A549 (cell line): Measurements from ENCODE around the gene BCDIN3D. TPM values are rescaled to one million over a fixed set of nuclear protein-coding genes. Genes with fewer than 3 reads are reported as not detected.
A peak's percentile ranks its signal among the peaks of the same experiment; 100 is the strongest.

Experiments used
- ATAC-seq, 2 experiments: fragments of 200-7000 bp in 1 of 2; fragments of >200 bp in 1 of 2; cut with Nextera tagmentation in 1 of 2; cut with Tn5 transposase in 1 of 2; 3 replicates each; pipeline versions ENCODE4 v1.8.0 to v1.9.1; 2018 to 2020; ENCODE audit warnings: mild to moderate bottlenecking in 1 of 2, moderate library complexity in 1 of 2
- CTCF ChIA-PET: fragments of 300-600 bp; sonication (Branson Sonifier 250); formaldehyde crosslinking; extraction: SDS; loops from one replicate; lab custom pipeline; 2021; ENCODE audit warnings: antibody characterized with exemption, inconsistent platforms; lab: Yijun Ruan, JAX
- POLR2A ChIA-PET: fragments of 350-600 bp; formaldehyde crosslinking; extraction: SDS; loops from one replicate; lab custom pipeline; 2021; ENCODE audit warnings: antibody characterized with exemption, inconsistent platforms; lab: Yijun Ruan, JAX
- DNase-seq, 2 experiments: peaks; one replicate each; pipeline versions ENCODE4 v3.0.0 to v3.0.0-alpha.2; 2011 to 2016; ENCODE audit warnings: low read depth in 1 of 2, low spot score in 1 of 2
- FAIRE-seq: peaks from 2 replicates; lab custom pipeline; 2011; peaks lifted over from hg19 to GRCh38; lab: Jason Lieb, UNC
- H3K27ac ChIP-seq, 2 experiments: fragments of >200 bp; sonication (Bioruptor Twin); formaldehyde crosslinking; 3 replicates each; pipeline ENCODE4 v1.5.1; 2016 to 2017
- H3K4me1 ChIP-seq: fragments of >200 bp; sonication (Bioruptor Twin); formaldehyde crosslinking; 3 replicates; pipeline ENCODE4 v1.6.1; 2016
- H3K4me2 ChIP-seq: fragments of >200 bp; sonication (Bioruptor Twin); formaldehyde crosslinking; 3 replicates; pipeline ENCODE4 v1.6.1; 2016
- H3K4me3 ChIP-seq: fragments of >200 bp; sonication (Bioruptor Twin); formaldehyde crosslinking; 3 replicates; pipeline ENCODE4 v1.5.1; 2016
- H3K9me3 ChIP-seq: fragments of >200 bp; sonication (Bioruptor Twin); formaldehyde crosslinking; 3 replicates; pipeline ENCODE4 v1.6.1; 2016
- BCL3 ChIP-seq: fragments of >200 bp; sonication (Bioruptor Twin); formaldehyde crosslinking; IDR thresholded peaks from 3 replicates; pipeline ENCODE4 v1.6.1; 2016
- BHLHE40 ChIP-seq: IDR thresholded peaks from 2 replicates; pipeline ENCODE4 v1.6.1; 2012; ENCODE audit warnings: low read depth, low read length, inconsistent platforms
- CBX8 ChIP-seq: fragments of 200-600 bp; sonication (generic); IDR thresholded peaks from 2 replicates; pipeline ENCODE4 v1.6.1; 2016
- CTCF ChIP-seq: fragments of >200 bp; sonication (Bioruptor Twin); formaldehyde crosslinking; IDR thresholded peaks from 3 replicates; pipeline ENCODE4 v1.5.1; 2016
- EHMT2 ChIP-seq: fragments of 200-600 bp; sonication (generic); IDR thresholded peaks from 2 replicates; pipeline ENCODE4 v1.6.1; 2016; ENCODE audit warnings: antibody characterized with exemption, low read depth, mild to moderate bottlenecking, moderate library complexity
- EP300 ChIP-seq, 2 experiments: fragments of >200 bp; sonication (Bioruptor Twin); formaldehyde crosslinking; IDR thresholded peaks; 2 replicates in 1 of 2; 3 replicates in 1 of 2; pipeline ENCODE4 v1.6.1; 2016 to 2017
- FOSB ChIP-seq: fragments of 250-450 bp; sonication (Bioruptor Pico); IDR thresholded peaks from 2 replicates; pipeline ENCODE4 v1.5.0; 2020; ENCODE audit warnings: mild to moderate bottlenecking, moderate library complexity
- FOSL2 ChIP-seq, 2 experiments: fragments of 450-650 bp in 1 of 2; fragments of >200 bp in 1 of 2; sonication (Bioruptor Twin) in 1 of 2; formaldehyde crosslinking; IDR thresholded peaks; 2 replicates each; pipeline versions ENCODE4 v1.5.0 to v1.6.1; 2016 to 2020; ENCODE audit warnings: mild to moderate bottlenecking in 1 of 2, moderate library complexity in 1 of 2
- GATA3 ChIP-seq: IDR thresholded peaks from 2 replicates; pipeline ENCODE4 v1.6.1; 2012; ENCODE audit warnings: borderline replicate concordance
- HDAC2 ChIP-seq: fragments of 200-600 bp; sonication (generic); IDR thresholded peaks from 2 replicates; pipeline ENCODE4 v1.6.1; 2016
- HOXB5 ChIP-seq: fragments of 250-450 bp; sonication (Bioruptor Pico); IDR thresholded peaks from 2 replicates; pipeline ENCODE4 v1.5.0; 2020; ENCODE audit warnings: mild to moderate bottlenecking, moderate library complexity
- JUN ChIP-seq, 2 experiments: fragments of >200 bp; sonication (Bioruptor Twin); formaldehyde crosslinking; IDR thresholded peaks; 2 replicates in 1 of 2; 3 replicates in 1 of 2; pipeline ENCODE4 v1.6.1; 2016 to 2017
- MAFK ChIP-seq: fragments of 450-650 bp; IDR thresholded peaks from 2 replicates; pipeline ENCODE4 v1.6.1; 2014; ENCODE audit not compliant: partially characterized antibody
- MAZ ChIP-seq: fragments of 150-350 bp; IDR thresholded peaks from 2 replicates; pipeline ENCODE4 v1.6.1; 2014; ENCODE audit warnings: antibody characterized with exemption, low read depth, low read length, borderline replicate concordance
- MYC ChIP-seq: IDR thresholded peaks from 2 replicates; pipeline ENCODE4 v1.6.1; 2012; ENCODE audit warnings: mild to moderate bottlenecking, inconsistent platforms, low read length, improper control_type of control experiment, borderline replicate concordance
- PHF8 ChIP-seq: fragments of 200-600 bp; sonication (generic); IDR thresholded peaks from 2 replicates; pipeline ENCODE4 v1.6.1; 2016; ENCODE audit warnings: low read depth, mild to moderate bottlenecking, antibody characterized with exemption, moderate library complexity, borderline replicate concordance
- POLR2A ChIP-seq: IDR thresholded peaks from 2 replicates; pipeline ENCODE4 v1.6.1; 2012; ENCODE audit warnings: mild to moderate bottlenecking, low read length
- RFX5 ChIP-seq: fragments of 450-650 bp; IDR thresholded peaks from 2 replicates; pipeline ENCODE4 v1.7.1; 2014; ENCODE audit warnings: antibody characterized with exemption, mild to moderate bottlenecking, moderate library complexity
- SMC3 ChIP-seq: fragments of >200 bp; sonication (Bioruptor Twin); formaldehyde crosslinking; IDR thresholded peaks from 3 replicates; pipeline ENCODE4 v1.6.1; 2018; ENCODE audit warnings: inconsistent platforms
- SREBF2 ChIP-seq: fragments of 450-650 bp; IDR thresholded peaks from 2 replicates; pipeline ENCODE4 v1.6.1; 2014; ENCODE audit warnings: mild to moderate bottlenecking, moderate library complexity
- WGBS: methylation state at CpG from one replicate; pipeline ENCODE4 v1.1.6; 2017; ENCODE audit errors: missing lambda C conversion rate; 5-methylcytosine and 5-hydroxymethylcytosine counted together
- polyA plus RNA-seq, 4 experiments: library from polyadenylated mRNA; depleted of rRNA in 3 of 4; stranded (reverse); fragments of >200 nt; fragmentation: RNase III in 1 of 4; extraction: RNeasy Plus Mini Kit Qiagen cat#74134 plus additional on column Dnase treatment in 1 of 4; gene quantifications; 2 replicates in 3 of 4; 3 replicates in 1 of 4; pipeline ENCODE4 v1.2.3, GENCODE V29; 2011 to 2017
- TF ChIP-seq, protein P1 (sequence below): IDR thresholded peaks from 2 replicates; pipeline ENCODE4 v1.6.1; 2012
- TF ChIP-seq, protein P2 (sequence below): IDR thresholded peaks from 2 replicates; pipeline ENCODE4 v1.6.1; 2012; ENCODE audit warnings: low read depth, borderline replicate concordance
- TF ChIP-seq, protein P3 (sequence below): IDR thresholded peaks from 2 replicates; pipeline ENCODE4 v1.6.1; 2012

BCDIN3D gene
- polyA plus RNA-seq, 2 of the 4 experiments (the other 2 are of a cell fraction), result 4.2 to 5.8 TPM

GRCh38 chr12:49828133-49829091 lies 14.5 kb downstream of the BCDIN3D start, which contains the start of gene NCKAP5L:
Gene NCKAP5L (minus strand): TSS chr12:49828413. CDS start chr12:49804044, 24,369 bp downstream.
- peak; percentile 92 to 96 for ATAC-seq
- peak; percentile 95 to 97 for DNase-seq
- TF ChIP-seq BCL3 (peak; percentile 79; the same call in 2 of the 3 replicates), CTCF (no peak), JUN (IDR thresholded peaks at IDR 0.05) (peak; percentile 45 to 48; a peak in 2 of 5 replicates), MYC (peak; percentile 18; the same call in 1 of the 2 replicates), PHF8 (peak; percentile 38; the same call in 1 of the 2 replicates), POLR2A (peak; percentile 42), BHLHE40 (0 out of 2 replicates have a peak, but pooled peaks have one; percentile 9), MAFK (no peak), SREBF2 (no peak), CBX8 (no peak)
- TF ChIP-seq, protein P1, sequence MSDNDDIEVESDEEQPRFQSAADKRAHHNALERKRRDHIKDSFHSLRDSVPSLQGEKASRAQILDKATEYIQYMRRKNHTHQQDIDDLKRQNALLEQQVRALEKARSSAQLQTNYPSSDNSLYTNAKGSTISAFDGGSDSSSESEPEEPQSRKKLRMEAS, result peak; percentile 93
- POLR2A ChIA-PET, result interaction anchor here (0.6 to 2.0 kb wide), 13 partner anchors 10 to 1822 kb away, joined by 3 to 19 read pairs (median 4); partner anchors contain the start of genes BCDIN3D, COX14, RACGAP1 and TMBIM6
- H3K27ac ChIP-seq, result peak within 1 kb of the TSS; percentile 92
- H3K4me2 ChIP-seq, result peak within 1 kb of the TSS; percentile 99
- no peaks in the 10 kb centered on the region for H3K9me3 ChIP-seq
- peak; percentile 28 for FAIRE-seq
- CTCF ChIA-PET, result interaction anchor here (0.6 to 7.6 kb wide), 5 partner anchors 11 to 1251 kb away, joined by 3 to 54 read pairs (median 5); partner anchors contain the start of gene TMBIM6
- WGBS, result 2% methylated on average over 50 of the region's 61 CpGs
- peaks cover 25% of the 10 kb centered on the region for H3K4me1 ChIP-seq
- peak within 1 kb of the TSS; percentile 97 for H3K4me3 ChIP-seq

DNA sequence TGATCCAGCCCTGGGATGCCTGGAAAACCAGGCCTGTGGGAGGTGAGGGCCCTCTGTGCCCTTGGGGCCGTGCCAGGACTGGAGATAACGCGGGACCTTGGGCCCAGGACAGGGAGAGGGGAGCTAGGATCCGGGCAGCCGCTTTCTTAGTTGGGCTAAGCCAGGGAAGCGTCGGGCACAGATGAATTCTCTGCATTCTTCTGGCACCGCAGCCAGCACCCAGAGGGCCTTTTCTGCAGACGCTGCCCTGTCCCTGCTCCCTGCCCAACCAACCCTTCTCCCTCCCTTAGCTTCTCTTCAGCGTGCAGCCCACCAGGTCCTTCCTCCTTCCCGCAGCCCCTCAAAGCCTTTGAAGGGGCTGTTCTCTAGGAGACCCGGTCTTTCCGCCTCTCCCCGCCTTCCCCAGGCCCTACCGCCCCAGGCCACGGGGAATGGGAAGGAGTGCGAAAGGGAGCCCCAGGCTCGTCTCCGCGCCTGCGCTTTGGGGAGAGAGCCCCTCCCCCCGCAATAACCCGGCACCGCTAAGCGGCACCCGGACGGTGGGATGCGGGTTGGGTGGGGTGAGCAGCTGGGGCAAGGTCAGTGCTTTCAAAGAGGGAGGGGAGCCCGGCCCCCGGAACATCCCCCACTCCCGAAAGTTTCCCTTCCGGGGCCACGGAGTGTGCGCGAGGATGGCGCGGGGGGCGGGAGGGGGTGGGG lies 15.4 kb downstream of the BCDIN3D start:
- ATAC-seq, result peak; percentile 55 to 73
- Histone ChIP-seq H3K27ac (peak overlapping the region; percentile 92), H3K4me2 (peak overlapping the region; percentile 99), H3K4me3 (peak overlapping the region; percentile 97), H3K4me1 (peaks cover 18% of the 10 kb centered on the region), H3K9me3 (no peaks in the 10 kb centered on the region)
- TF ChIP-seq, protein P2, sequence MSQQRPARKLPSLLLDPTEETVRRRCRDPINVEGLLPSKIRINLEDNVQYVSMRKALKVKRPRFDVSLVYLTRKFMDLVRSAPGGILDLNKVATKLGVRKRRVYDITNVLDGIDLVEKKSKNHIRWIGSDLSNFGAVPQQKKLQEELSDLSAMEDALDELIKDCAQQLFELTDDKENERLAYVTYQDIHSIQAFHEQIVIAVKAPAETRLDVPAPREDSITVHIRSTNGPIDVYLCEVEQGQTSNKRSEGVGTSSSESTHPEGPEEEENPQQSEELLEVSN, result peak; percentile 52; the same call in 1 of the 2 replicates
- no peak for TF ChIP-seq MAZ
- no peak for FAIRE-seq
- ChIA-PET POLR2A (interaction anchor here (0.6 to 2.0 kb wide), 11 partner anchors 11 to 285 kb away, joined by 3 to 19 read pairs (median 5); partner anchors contain the start of genes BCDIN3D, COX14, RACGAP1 and TMBIM6), CTCF (interaction anchor here (1.1 to 7.6 kb wide), 7 partner anchors 12 to 139 kb away, joined by 3 to 54 read pairs (median 4); no protein-coding TSS in a partner anchor)
- DNase-seq, result peak; percentile 54 to 80
- WGBS, result 19% methylated on average over 17 of the region's 38 CpGs

- no peak for ATAC-seq
- Histone ChIP-seq H3K9me3 (no peaks in the 10 kb centered on the region), H3K27ac (peak overlapping the region; percentile 92; a peak in 5 of 6 replicates)
These were observed 15.9 kb downstream of the BCDIN3D start for GRCh38 chr12:49827051-49827400.

More at GRCh38 chr12:49827051-49827400, 15.9 kb downstream of the BCDIN3D start:
- Histone ChIP-seq H3K4me3 (peak overlapping the region; percentile 97), H3K4me2 (peak overlapping the region; percentile 99), H3K4me1 (peaks cover 16% of the 10 kb centered on the region; the same call in 2 of the 3 replicates)
- TF ChIP-seq, protein P3, sequence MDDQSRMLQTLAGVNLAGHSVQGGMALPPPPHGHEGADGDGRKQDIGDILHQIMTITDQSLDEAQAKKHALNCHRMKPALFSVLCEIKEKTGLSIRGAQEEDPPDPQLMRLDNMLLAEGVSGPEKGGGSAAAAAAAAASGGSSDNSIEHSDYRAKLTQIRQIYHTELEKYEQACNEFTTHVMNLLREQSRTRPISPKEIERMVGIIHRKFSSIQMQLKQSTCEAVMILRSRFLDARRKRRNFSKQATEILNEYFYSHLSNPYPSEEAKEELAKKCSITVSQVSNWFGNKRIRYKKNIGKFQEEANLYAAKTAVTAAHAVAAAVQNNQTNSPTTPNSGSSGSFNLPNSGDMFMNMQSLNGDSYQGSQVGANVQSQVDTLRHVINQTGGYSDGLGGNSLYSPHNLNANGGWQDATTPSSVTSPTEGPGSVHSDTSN, result no peak
- no peak for TF ChIP-seq FOSB (CRISPR knock-in tag)
- no peak for TF ChIP-seq HDAC2
- TF ChIP-seq RFX5, result no peak
- TF ChIP-seq EHMT2, result no peak
- TF ChIP-seq HOXB5 (CRISPR knock-in tag), result no peak
- TF ChIP-seq EP300 (IDR thresholded peaks at IDR 0.05), result no peak
- no peak for TF ChIP-seq CTCF
- TF ChIP-seq SMC3, result no peak
- no peak for TF ChIP-seq GATA3
- TF ChIP-seq FOSL2 (IDR thresholded peaks at IDR 0.05), result no peak
- TF ChIP-seq FOSL2 (CRISPR knock-in tag; IDR thresholded peaks at IDR 0.05), result no peak
- CTCF ChIA-PET, result interaction anchor here (1.1 to 7.6 kb wide), 6 partner anchors 12 to 140 kb away, joined by 3 to 54 read pairs (median 4); no protein-coding TSS in a partner anchor
- POLR2A ChIA-PET, result interaction anchor here (0.9 to 2.0 kb wide), 2 partner anchors 16 to 86 kb away, joined by 4 to 19 read pairs; partner anchors contain the start of genes BCDIN3D and TMBIM6
- FAIRE-seq (no peak), DNase-seq (no peak)
- WGBS, result 91% methylated on average over 6 of the region's 6 CpGs
